ENCODE data around the gene ANKRD22. TPM values are rescaled to one million over a fixed set of nuclear protein-coding genes. Genes with fewer than 3 reads are reported as not detected.

Gene ANKRD22
- polyA plus RNA-seq, 1 donor (not counting 4 experiments of a cell fraction or from before 2014, with no cell fraction given): 4.4 TPM

DNA sequence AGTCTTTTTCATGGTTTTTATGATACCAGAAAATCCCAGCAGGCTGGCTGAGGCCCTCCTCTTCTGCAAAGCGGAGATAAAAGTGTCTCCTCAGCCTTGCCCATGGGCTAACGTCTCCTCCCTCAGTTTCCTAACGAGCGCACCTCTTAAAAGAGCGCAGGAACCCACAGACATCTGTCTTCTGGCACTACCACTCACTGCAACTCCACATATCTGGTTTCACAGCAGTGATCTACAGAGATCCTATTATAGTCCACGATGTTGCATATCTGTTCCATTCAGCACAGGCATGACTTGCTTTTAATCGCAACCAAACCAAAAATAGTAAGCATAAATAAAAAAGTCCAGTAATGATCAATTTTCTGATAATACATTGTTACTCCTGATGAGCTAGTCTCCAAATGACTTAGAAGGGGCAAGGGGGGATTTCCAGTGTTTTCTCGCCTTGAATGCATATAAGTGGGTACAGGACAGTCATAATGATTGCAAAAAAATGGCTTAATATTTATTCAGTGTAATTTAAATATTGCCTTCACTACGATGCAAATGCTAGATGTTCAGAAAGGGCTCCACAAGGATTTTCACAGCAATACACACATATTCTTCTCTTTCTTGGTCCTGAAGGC, 20.9 kb downstream of the ANKRD22 start:
- Histone ChIP-seq H3K9me1 (ENCODE audit: control insufficient read depth, extremely low read depth, insufficient read depth, low read length) (no peaks in the 10 kb centered on the region), H2AFZ (ENCODE audit: control insufficient read depth, low read length) (no peak overlapping the region), H3K9ac (ENCODE audit: control insufficient read depth, extremely low read depth, insufficient read depth, low read length) (no peak overlapping the region), H3K9me3 (ENCODE audit: control insufficient read depth, low read depth, low read length) (no peaks in the 10 kb centered on the region), H3K27me3 (ENCODE audit: control insufficient read depth, extremely low read depth, insufficient read depth, low read length) (no peaks in the 10 kb centered on the region), H3K79me2 (ENCODE audit: control insufficient read depth, insufficient read depth, low read length) (no peaks in the 10 kb centered on the region), H3K4me1 (ENCODE audit: control insufficient read depth, extremely low read depth, insufficient read depth, low read length) (peaks cover 13% of the 10 kb centered on the region), H3K36me3 (ENCODE audit: control insufficient read depth in 2 of 2, extremely low read depth in 1 of 2, insufficient read depth in 2 of 2, low read length in 2 of 2) (no peaks in the 10 kb centered on the region), H3K27ac (ENCODE audit: control insufficient read depth, insufficient read depth, low read length) (no peak overlapping the region), H3K4me2 (ENCODE audit: control insufficient read depth, extremely low read depth, insufficient read depth, low read depth, low read length) (no peak overlapping the region), H3K4me3 (ENCODE audit: control insufficient read depth in 2 of 3, extremely low read depth in 1 of 3, insufficient read depth in 2 of 3, low read depth in 1 of 3, low read length in 3 of 3) (no peak overlapping the region), H4K20me1 (ENCODE audit: control insufficient read depth, extremely low read depth, insufficient read depth, low read length) (no peaks in the 10 kb centered on the region)
- no peak for FAIRE-seq
- TF ChIP-seq EZH2 (IDR thresholded peaks at IDR 0.05; ENCODE audit: low read length) (no peak), CTCF (optimal IDR thresholded peaks at IDR 0.05 in 1 of 3, IDR thresholded peaks at IDR 0.05 in 1 of 3, conservative IDR thresholded peaks at IDR 0.05 in 1 of 3; ENCODE audit: extremely low read depth in 1 of 3, insufficient read depth in 2 of 3, low read length in 3 of 3) (no peak)
- DNase-seq (ENCODE audit: low read depth, low spot score): no peak
- dilution Hi-C loops (cut with MboI; ENCODE audit: extremely low pct_ligation_motif_present, low sequenced_read_pairs): no loop called here

DNA sequence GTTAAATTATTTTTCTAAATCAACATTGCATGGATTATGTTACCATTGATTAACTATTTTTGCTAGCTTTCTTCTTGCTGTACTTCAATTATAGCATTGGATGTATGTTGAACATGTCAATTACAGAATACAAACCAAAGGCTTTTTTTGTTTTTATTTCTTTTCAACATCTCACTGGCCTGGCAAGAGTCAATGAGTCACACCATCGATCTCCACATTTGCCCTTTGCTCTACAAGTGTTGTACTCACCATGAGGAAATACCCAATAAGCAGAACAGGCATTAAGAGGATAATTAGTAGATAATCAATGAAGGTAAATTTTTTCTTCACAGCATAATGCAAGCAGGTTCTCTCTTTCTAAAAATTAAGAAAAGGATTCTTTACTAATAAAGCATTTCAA, 23.3 kb downstream of the ANKRD22 start:
- no peak overlapping the region for H2AFZ ChIP-seq (ENCODE audit: control insufficient read depth, low read length)
- H3K79me2 ChIP-seq (ENCODE audit: control insufficient read depth, insufficient read depth, low read length): no peaks in the 10 kb centered on the region
- H3K27ac ChIP-seq (ENCODE audit: control insufficient read depth, insufficient read depth, low read length): no peak overlapping the region
- H4K20me1 ChIP-seq (ENCODE audit: control insufficient read depth, extremely low read depth, insufficient read depth, low read length): no peaks in the 10 kb centered on the region
- H3K4me2 ChIP-seq (ENCODE audit: control insufficient read depth, extremely low read depth, insufficient read depth, low read depth, low read length): no peak overlapping the region
- no peaks in the 10 kb centered on the region for H3K9me1 ChIP-seq (ENCODE audit: control insufficient read depth, extremely low read depth, insufficient read depth, low read length)
- TF ChIP-seq EZH2 (IDR thresholded peaks at IDR 0.05; ENCODE audit: low read length) (no peak), CTCF (optimal IDR thresholded peaks at IDR 0.05 in 1 of 3, IDR thresholded peaks at IDR 0.05 in 1 of 3, conservative IDR thresholded peaks at IDR 0.05 in 1 of 3; ENCODE audit: extremely low read depth in 1 of 3, insufficient read depth in 2 of 3, low read length in 3 of 3) (no peak)
- dilution Hi-C loops (cut with MboI; ENCODE audit: extremely low pct_ligation_motif_present, low sequenced_read_pairs): no loop called here
- no peaks in the 10 kb centered on the region for H3K27me3 ChIP-seq (ENCODE audit: control insufficient read depth, extremely low read depth, insufficient read depth, low read length)
- peaks cover 13% of the 10 kb centered on the region for H3K4me1 ChIP-seq (ENCODE audit: control insufficient read depth, extremely low read depth, insufficient read depth, low read length)
- no peaks in the 10 kb centered on the region for H3K9me3 ChIP-seq (ENCODE audit: control insufficient read depth, low read depth, low read length)
- no peaks in the 10 kb centered on the region for H3K36me3 ChIP-seq (ENCODE audit: control insufficient read depth in 2 of 2, extremely low read depth in 1 of 2, insufficient read depth in 2 of 2, low read length in 2 of 2)
- no peak overlapping the region for H3K9ac ChIP-seq (ENCODE audit: control insufficient read depth, extremely low read depth, insufficient read depth, low read length)
- no peak overlapping the region for H3K4me3 ChIP-seq (ENCODE audit: control insufficient read depth in 2 of 3, extremely low read depth in 1 of 3, insufficient read depth in 2 of 3, low read depth in 1 of 3, low read length in 3 of 3)
- DNase-seq (ENCODE audit: low read depth, low spot score) (no peak), FAIRE-seq (no peak)

Measured in keratinocyte (primary cell).